A673 (cell line): ENCODE measurements around the gene PRMT9.

Experiments
- CTCF ChIP-seq: fragments of 300-800, 200-600 bp; sonication (generic); conservative IDR thresholded peaks from 2 replicates; pipeline ENCODE4 v1.5.1; 2017; ENCODE audit warnings: low read depth, mild to moderate bottlenecking, antibody characterized with exemption, low read length, moderate library complexity, mixed read lengths
- EZH2 ChIP-seq: fragments of 200-600 bp; sonication (generic); IDR thresholded peaks from 2 replicates; pipeline ENCODE4 v1.6.1; 2017; ENCODE audit warnings: borderline replicate concordance, low read depth, mild to moderate bottlenecking, mixed read lengths, antibody characterized with exemption, low read length; ENCODE audit not compliant: poor library complexity, severe bottlenecking

GRCh38 chr4:147620315-147620714, 63.6 kb downstream of the PRMT9 start:
- TF ChIP-seq CTCF (no peak), EZH2 (no peak)
